HG03066 (cell line): ENCODE measurements around the gene GBX1.

ENCODE experiments used
- ATAC-seq: cut with Tn5 transposase; IDR thresholded peaks from one replicate; pipeline ENCODE4 v1.9.1; 2021; ENCODE audit warnings: low read depth; ENCODE audit not compliant: unreplicated experiment

Gene GBX1

DNA sequence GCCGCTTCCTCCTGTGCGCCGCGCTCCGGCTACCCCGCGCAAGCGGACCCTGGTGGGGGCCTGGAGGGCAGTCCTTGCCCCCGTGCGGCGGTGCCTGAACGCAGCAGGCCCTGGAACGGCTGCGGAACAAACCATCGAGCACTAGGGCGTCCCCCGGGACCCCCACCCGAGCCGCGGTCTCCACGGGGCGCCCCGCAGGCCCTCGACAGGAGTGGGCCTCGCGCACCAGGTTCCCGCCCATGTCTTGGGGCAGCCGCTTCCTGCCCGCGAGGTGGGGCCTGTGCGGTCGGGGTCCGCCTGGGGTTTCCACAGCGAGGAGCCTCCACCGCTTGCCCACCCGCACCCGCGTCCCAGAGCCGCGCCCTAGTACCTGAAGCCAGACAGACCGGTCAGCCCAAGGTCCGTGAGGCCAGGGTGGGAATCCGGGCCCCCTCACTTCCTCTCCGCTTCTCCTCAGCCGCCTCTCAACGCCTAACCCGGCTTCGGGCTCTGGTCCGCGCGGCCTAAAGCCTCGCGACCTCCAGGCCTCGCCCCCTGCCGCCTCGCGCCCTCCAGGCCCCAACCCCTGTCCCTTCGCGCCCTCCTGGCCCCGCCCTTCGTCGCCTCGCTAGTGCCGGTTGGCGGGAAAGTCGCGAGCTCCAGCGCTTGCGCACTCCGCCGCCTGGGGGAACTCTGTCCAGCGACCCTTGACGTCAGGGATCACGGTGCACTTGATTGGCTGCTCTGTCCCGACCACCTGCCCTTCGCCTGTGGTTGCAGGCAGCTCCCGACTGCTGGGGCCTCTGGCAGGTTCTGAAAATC, 7.0 kb upstream of the GBX1 start:
- no peak for ATAC-seq

- no peak for ATAC-seq
Measured at GRCh38 chr7:151173386-151174245, 6.1 kb upstream of the GBX1 start.

DNA sequence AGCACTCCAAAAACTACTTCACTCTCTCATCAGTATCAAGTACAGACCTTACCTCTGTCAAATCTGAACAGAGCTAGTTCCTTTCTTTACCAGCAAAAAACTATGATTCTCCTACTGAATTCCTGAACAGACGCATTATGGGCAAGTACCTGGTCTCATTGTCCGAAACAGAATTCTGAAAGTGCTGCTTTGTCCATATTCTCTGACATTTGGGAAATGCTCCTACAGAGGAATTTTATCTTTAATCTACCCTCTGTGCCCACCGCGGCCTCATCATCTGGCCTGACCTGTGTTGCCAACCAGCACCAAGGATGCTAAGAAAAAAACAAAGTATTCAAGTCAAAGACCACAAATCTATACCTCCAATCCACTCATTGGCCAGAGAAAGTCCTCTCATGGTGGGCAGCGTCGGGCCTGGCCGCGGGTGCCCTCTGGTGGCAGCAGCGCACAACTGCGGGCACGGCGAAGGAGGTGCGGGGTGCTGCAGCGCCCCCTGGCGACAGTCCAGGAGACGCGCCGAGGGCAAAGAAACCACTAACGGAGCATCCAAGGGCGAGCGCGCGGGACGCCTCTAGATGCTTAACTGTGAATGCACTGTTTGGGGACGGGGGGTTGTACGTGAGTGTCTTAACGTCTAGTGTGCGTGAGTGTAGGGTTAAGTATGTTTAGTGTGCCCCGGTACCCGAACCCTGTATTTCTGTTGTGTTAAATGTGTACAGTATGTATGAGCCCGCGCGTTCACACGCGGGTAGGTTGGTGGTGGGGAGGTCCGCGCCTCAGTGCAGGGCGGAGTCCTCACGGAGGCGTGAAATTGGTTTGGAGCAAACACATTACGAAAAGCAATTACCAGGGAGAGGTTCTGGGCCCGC, 5.0 kb upstream of the GBX1 start:
- ATAC-seq = no peak

- no peak for ATAC-seq
Measured at GRCh38 chr7:151168787-151169162, 1.3 kb upstream of the GBX1 start.

GRCh38 chr7:151168003-151168786, 701 bp upstream of the GBX1 start:
- no peak for ATAC-seq

GRCh38 chr7:151166629-151167196, 781 bp downstream of the GBX1 start:
- ATAC-seq = no peak

- ATAC-seq = no peak
Measured at GRCh38 chr7:151161757-151162156, 5.7 kb downstream of the GBX1 start.

DNA sequence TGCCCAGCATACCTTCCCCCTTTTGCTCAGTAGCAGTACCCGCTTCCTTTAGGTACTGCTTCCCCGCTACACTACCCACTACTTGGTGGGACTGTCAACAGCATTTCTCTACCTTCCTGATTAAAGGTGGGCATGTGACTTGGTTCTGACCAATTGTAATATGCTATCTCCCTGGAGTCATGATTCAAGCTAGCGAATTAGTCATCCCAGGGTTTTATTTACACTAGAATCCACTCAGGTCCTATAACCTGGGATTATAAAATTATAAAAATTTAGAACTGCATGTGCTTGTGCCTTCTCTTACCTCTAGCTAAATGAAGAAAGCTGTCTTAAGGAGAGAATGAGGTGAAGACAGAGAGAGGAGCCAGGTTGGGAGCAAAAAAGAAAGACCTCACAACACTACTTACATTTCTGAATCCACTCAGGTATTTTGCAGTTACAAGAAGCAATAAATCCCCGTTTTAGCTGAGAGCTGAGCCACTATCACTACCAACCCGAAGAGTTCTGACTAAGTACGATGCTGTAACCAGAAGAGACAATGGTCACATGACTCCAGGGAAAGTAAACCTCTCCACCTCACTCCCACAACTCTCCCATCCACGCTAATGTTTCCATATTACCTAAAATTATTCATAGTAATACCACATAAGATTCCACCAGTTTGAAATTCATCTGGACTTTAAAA, 9.7 kb downstream of the GBX1 start:
- no peak for ATAC-seq

- no peak for ATAC-seq
Measured at GRCh38 chr7:151152643-151153513, 14.6 kb downstream of the GBX1 start.

GRCh38 chr7:151150388-151150787, 17.1 kb downstream of the GBX1 start:
- ATAC-seq = no peak

DNA sequence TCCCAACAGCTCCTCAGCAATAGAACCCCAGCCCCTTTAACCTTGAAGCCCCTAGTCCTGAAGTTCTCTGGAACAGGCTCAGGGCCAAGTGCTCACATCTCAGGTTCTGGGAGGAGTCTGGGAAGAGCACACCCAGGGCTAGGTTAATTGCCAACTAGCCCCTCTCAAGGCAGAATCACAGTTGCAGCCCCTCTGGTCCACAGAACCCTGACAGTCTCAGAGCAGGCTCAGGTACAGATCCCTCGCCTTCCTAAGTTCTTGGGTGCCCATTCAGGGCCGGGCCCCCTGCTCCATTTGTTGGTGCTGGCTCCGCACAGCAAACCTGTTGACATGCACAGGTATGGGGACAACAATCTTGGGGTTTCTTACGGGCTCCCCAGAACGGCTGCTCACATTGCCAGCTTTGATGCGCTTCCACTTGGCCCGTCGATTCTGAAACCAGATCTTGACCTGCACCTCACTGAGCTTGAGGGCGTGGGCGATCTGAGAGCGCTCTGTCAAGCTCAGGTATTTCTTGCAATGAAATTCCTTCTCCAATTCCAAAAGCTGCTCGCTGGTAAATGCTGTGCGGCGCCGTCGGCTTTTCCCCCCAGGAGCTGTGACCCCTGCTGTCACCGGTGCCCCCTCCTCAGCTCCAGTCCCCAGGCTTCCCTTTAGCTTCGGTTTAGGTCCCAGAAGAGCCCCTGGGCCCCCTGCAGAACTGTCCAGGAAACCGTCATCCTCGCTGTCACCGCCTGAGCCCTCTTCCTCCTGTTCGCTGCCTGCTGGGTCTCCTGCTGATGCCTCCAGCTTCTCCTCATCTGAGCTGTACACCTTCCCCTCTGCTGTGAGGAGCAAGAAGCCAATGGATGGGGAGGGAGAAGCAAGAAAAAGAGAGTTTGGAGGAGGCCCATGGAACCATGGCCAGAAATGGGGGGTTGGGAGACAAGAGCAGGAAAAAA, 18.9 kb downstream of the GBX1 start:
- ATAC-seq = no peak

DNA sequence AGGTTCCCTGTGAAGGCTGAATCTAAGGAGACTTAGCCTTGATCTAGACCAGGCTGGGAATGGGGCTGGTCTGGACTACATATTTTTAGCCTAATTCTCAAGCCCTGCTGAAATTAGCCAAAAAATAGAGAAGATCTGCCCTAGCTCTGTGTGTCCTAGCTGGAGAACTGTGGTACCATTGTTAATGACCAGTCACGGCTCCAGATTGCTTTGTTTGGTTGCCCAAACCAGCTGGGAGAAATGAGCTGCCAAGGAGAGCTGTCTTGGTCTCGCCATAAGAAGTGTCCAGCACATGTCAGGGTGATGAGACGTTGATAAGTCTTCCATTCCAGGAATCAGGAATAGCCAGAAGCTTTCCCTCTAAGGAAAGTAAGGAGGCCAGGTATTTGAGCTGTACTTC, 20.7 kb downstream of the GBX1 start:
- ATAC-seq = no peak

DNA sequence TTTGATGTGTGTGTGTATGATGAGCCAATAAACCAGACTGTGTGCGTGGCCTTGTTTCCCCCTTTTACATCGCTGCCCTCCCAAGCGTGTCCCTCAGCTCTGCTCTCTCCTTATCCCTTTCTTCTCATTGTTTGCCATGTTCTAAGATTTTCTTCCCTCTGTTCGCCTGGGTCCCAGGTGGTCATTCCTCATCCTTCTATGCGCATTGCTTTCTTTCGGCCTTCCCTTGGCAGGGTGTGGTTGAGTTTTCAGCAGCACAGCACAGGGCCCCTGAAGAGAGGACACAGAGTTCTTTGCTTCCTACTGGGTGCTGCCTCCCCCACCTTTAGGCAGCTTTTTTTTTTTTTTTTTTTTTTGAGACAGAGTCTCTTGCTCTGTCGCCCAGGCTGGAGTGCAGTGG, 23.1 kb downstream of the GBX1 start:
- ATAC-seq = no peak

- no peak for ATAC-seq
Measured at GRCh38 chr7:151143261-151144015, 24.1 kb downstream of the GBX1 start.

DNA sequence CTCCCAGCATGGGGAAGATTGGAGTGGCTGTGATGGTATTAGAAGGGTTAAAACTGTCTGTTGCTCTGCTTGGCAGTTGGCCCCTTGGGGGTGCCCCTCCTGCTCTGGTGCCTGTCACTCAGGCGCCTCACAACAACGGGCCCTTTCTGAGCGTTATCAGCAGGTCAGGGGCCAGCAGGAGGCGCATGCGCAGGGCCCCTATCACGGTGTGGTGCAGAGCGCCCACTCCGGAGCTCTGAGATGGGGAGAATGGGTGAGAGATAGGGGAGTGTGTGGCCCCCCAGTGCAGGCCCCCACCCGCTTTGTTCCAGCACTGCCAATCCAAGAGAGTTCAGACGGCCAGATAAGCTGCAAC, 24.8 kb downstream of the GBX1 start:
- ATAC-seq = no peak

- ATAC-seq = no peak
Measured at GRCh38 chr7:151141855-151142685, 25.4 kb downstream of the GBX1 start.
